Keratinocyte (primary cell): ENCODE measurements around the gene RBM19.

Source experiments
- CTCF ChIP-seq, 3 experiments: IDR thresholded peaks in 1 of 3; conservative IDR thresholded peaks in 1 of 3; optimal IDR thresholded peaks in 1 of 3; 2 replicates in 2 of 3; 3 replicates in 1 of 3; pipeline versions ENCODE3 to v1.5.1; 2011; ENCODE audit warnings: low read length in 3 of 3, mild to moderate bottlenecking in 3 of 3, moderate library complexity in 2 of 3, control low read depth in 1 of 3, inconsistent platforms in 1 of 3; ENCODE audit not compliant: insufficient read depth in 2 of 3; ENCODE audit errors: extremely low read depth in 1 of 3
- EZH2 ChIP-seq: IDR thresholded peaks from one replicate; pipeline ENCODE4 v1.6.1; 2012; ENCODE audit warnings: inconsistent platforms, mild to moderate bottlenecking, low read length, moderate library complexity

GRCh38 chr12:113898466-113898865 is 67.7 kb downstream of the RBM19 start:
- no peak for TF ChIP-seq CTCF (optimal IDR thresholded peaks at IDR 0.05 in 1 of 3, IDR thresholded peaks at IDR 0.05 in 1 of 3, conservative IDR thresholded peaks at IDR 0.05 in 1 of 3; ENCODE audit: extremely low read depth in 1 of 3, insufficient read depth in 2 of 3, low read length in 3 of 3)
- TF ChIP-seq EZH2, result no peak
